Astrocyte (in vitro differentiated cells and primary cell): ENCODE results near the gene PPP3R1.

Experiments used
- EZH2 ChIP-seq: IDR thresholded peaks from 2 replicates; pipeline ENCODE4 v1.6.1; 2012; ENCODE audit warnings: mild to moderate bottlenecking, low read length, inconsistent platforms; ENCODE audit not compliant: insufficient read depth
- TF ChIP-seq, protein P1 (sequence below): IDR thresholded peaks from 2 replicates; pipeline ENCODE4 v1.5.1; 2011; ENCODE audit warnings: low read depth, mild to moderate bottlenecking, inconsistent platforms, low read length, moderate library complexity; ENCODE audit not compliant: insufficient read depth

GRCh38 chr2:68295516-68295915, 43.2 kb upstream of the PPP3R1 start:
- TF ChIP-seq EZH2 = no peak
- TF ChIP-seq, protein P1, sequence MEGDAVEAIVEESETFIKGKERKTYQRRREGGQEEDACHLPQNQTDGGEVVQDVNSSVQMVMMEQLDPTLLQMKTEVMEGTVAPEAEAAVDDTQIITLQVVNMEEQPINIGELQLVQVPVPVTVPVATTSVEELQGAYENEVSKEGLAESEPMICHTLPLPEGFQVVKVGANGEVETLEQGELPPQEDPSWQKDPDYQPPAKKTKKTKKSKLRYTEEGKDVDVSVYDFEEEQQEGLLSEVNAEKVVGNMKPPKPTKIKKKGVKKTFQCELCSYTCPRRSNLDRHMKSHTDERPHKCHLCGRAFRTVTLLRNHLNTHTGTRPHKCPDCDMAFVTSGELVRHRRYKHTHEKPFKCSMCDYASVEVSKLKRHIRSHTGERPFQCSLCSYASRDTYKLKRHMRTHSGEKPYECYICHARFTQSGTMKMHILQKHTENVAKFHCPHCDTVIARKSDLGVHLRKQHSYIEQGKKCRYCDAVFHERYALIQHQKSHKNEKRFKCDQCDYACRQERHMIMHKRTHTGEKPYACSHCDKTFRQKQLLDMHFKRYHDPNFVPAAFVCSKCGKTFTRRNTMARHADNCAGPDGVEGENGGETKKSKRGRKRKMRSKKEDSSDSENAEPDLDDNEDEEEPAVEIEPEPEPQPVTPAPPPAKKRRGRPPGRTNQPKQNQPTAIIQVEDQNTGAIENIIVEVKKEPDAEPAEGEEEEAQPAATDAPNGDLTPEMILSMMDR = no peak
